Stromal cell of bone marrow (primary cell): Measurements from ENCODE around the gene FOXA3.

Experiments
- DNase-seq: peaks from one replicate; pipeline ENCODE4 v3.0.0-alpha.2; 2012; ENCODE audit warnings: low read depth

The FOXA3 gene

DNA sequence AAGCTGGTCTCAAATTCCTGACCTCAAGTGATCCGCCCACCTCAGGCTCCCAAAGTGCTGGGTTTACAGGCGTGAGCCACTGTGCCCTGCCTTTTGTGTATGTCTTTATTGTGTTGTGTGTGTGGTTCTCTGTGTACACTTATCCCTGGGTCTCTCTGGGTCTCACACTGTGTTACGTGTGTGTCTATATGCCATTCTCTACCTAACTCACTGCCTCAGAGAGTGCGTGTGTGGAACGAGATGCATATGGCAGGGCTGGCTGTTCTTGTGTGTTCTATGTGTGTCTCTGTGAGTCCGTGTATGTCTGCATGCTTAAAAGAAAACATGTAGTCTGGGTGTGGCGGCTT lies 10.5 kb downstream of the FOXA3 start:
- DNase-seq: no peak

DNA sequence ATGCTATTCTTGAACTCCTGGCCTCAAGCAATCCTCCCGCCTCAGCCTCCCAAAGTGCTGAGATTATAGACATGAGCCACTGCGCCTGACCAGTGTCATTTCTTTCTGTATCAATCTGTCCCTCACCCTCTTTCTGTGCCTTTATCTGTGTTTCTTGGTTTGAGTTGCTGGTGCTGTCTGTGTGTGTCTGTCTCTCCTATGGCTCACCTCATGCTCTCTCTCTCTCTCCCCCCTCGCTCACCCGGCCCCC lies 12.0 kb downstream of the FOXA3 start:
- no peak for DNase-seq

- DNase-seq: no peak
These were observed 12.5 kb downstream of the FOXA3 start for GRCh38 chr19:45876411-45877197.

DNA sequence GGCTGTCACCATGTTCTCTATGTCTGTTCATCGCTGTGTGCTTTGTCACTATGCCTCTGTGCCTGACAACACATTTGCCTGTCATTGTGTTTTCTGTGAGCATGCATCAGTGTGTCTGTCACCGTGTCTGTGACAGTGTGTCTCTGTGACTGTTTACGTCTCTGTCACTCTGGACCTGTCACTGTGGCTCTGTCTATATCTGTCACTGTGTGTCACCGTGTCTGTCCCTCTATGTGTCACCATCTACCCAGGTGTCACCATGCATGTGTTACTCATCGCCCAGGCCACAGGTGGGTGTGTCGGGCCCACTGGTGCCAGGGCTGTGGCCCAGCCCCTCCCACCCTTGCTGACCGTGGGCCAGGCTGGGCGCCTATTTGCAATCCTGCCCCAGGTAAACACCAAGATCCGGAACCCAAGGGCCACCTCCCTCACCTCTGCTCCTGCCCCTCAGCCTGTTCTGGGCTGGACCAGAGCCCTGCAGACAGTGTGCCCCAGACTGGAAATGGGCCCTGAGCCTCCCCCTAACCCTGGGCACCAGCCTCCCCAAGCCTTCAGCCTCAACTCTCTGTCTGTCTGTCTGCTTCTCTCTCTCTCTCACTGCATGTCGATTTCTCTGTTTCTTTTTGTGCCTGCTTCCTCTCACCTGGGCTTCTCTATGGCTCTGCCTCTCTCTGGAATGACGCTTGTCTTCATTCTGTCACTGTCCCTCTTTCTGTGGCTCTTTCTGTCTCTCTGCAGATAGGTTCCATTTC lies 14.1 kb downstream of the FOXA3 start:
- no peak for DNase-seq

GRCh38 chr19:45879055-45879454 lies 14.9 kb downstream of the FOXA3 start:
- no peak for DNase-seq

GRCh38 chr19:45879971-45880370 lies 15.8 kb downstream of the FOXA3 start:
- DNase-seq: no peak

- no peak for DNase-seq
These were observed 17.2 kb downstream of the FOXA3 start for GRCh38 chr19:45881082-45881908.

DNA sequence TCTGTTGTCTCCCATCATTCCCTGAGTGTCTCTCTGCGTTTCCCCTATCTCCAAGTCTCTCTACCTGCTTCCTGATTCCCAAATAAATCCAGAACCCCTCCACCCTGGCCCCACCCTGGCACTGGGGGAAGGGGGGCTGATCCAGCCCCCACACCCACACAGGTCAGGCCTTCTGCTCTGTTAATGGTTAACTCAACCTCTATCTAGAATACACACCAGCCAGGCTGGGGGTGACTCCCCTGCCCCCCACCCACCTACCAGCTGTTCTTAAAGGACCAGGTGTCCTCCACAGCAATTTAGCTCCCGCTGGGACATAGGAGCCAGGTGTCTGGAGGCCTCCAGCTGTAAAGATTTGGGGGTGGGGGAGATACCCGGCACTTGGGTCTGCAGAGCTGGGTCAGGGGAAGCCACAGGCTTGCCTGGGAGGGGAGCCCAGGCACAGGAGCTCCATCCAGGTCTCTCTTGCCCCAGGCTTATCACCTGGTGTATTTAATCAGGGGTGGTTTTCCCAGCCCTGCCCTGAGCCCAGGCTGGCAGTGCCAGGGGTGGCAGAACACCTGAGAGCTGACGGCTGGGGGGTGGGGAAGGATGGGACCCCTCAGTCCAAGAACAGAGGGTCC lies 17.9 kb downstream of the FOXA3 start:
- no peak for DNase-seq

- DNase-seq: peak; percentile 60
These were observed 18.8 kb downstream of the FOXA3 start for GRCh38 chr19:45882652-45883585.

DNA sequence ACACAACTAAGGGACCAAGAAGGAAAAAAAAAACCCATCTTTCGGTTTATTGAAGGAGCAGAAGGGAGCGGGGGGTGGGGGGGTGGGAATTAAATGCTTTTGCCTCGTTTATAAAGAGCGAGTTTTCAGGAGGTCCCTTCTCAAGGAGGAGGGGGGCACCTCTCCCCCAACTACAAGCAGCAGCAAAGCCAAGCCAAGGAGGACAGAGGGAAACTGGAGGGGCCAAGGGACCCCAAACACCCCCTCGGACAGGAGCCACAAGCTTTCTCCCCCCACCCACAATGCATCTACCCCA lies 19.4 kb downstream of the FOXA3 start:
- DNase-seq: no peak

- DNase-seq: no peak
These were observed 20.0 kb downstream of the FOXA3 start for GRCh38 chr19:45883881-45884681.

- no peak for DNase-seq
These were observed 20.8 kb downstream of the FOXA3 start for GRCh38 chr19:45884682-45885555.

DNA sequence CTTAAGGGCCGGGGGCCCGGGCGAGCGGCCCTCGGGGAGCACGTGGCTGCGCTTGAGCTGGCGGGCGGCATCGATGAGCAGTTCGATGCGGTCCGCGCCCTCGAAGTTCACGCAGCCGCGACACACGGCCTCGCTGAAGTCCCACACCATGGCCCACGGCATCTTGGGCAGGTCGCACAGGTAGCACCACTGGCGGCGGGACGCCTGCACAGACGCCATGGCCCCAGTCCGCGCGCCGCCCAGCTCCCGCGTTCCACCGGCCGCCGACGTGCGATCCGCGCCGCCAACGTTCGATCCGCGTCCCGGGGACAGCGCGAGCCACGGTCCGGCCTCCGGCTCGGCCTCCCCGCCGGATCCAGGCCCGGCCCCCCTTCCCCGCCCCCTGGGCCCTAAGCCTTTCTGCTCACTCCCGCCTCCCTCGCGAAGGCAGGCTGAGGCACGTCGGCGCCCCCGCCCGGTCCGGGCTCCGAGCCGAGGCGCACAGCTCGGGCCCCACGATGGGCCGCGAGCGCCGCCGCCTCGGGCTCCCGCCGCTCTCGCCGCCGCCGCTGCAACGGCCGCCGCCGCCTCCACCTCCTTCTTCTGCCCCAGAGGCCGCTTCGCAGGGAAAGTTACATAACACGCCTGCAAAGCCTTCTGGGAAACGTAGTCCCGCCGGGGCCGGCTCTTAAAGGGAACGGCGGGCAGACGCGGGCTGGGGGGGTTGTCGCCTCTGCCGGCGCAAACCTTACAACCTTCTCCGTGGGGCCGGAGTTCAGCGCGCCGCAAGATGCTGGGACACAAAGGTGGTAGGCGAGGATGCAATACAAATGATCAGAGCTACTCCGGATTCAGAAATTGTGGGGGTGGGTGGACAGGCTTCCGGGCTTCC lies 21.7 kb downstream of the FOXA3 start, which contains the start of gene IRF2BP1:
Gene IRF2BP1 (minus strand): TSS at position 586 of the 871 bp plus-strand sequence. CDS start 367 bp downstream, at position 219.
- peak; percentile 89 for DNase-seq

- peak; percentile 93 for DNase-seq
These were observed 22.5 kb downstream of the FOXA3 start for GRCh38 chr19:45886427-45887199.

- DNase-seq: no peak
These were observed 23.1 kb downstream of the FOXA3 start for GRCh38 chr19:45887200-45887710.

DNA sequence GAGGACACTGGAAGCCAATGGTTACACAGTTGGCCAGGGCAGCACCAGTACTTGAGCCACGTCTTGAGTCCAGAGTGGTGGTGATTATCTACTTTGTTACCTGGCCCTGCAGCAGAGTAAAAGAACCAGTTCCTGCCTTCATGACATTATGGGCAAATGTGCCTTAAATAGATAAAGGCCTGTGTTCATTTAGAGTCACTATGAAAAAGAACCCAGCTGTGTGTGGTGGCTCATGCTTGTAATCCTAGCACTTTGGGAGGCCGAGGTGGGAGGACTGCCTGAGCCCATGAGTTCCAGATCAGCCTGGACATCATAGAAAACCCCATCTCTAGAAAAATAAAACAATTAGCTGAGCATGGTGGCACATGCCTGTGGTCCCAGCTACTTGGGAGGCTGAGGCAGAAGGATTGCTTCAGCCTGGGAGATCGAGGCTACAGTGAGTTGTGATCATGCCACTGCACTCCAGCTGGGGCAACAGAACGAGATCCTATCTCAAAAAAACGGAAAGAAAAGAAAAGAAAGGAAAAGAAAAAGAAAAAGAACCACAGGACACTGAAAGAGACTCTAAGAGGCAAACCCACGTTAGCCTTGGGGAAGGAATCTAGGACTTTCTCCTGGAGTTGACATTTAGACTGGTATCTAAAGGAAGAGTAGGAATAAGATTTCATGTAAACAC lies 25.2 kb downstream of the FOXA3 start:
- no peak for DNase-seq

GRCh38 chr19:45890877-45891276 lies 26.8 kb downstream of the FOXA3 start:
- no peak for DNase-seq
